GM21619 (cell line): ENCODE results near the gene APBB1IP.
"Not testable (repeated sequence)": the region's sequence is repeated elsewhere in the genome, so short reads cannot be mapped to it uniquely, and the experiment has no call there.

Source experiments
- ATAC-seq: cut with Tn5 transposase; IDR thresholded peaks from one replicate; pipeline ENCODE4 v1.9.1; 2021; ENCODE audit not compliant: unreplicated experiment

The APBB1IP gene

GRCh38 chr10:26440088-26440470 is 1.9 kb downstream of the APBB1IP start:
- no peak for ATAC-seq

GRCh38 chr10:26441491-26442214 is 3.5 kb downstream of the APBB1IP start:
- no peak for ATAC-seq

- ATAC-seq: no peak
Observed at GRCh38 chr10:26445411-26446031, 7.4 kb downstream of the APBB1IP start.

- no peak for ATAC-seq
Observed at GRCh38 chr10:26446258-26446657, 8.1 kb downstream of the APBB1IP start.

DNA sequence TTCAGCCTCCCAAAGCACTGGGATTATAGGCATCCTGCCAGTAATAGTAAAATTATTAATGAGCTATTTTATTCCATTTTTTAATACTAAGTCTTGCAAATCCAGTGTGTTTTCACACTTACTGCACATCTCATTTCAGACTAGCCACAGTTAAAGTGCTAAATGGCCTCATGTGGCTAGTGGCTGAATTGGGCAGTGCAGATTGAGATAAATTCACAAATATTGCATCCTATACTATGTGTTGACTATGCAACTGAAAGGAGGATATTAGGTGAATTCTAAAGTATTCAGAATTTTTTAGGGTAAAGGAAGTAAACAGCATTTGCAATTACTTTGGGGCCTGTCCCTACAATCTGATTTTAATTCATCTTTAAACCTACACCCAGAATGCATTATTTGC is 10.2 kb downstream of the APBB1IP start:
- peak; percentile 37 for ATAC-seq

DNA sequence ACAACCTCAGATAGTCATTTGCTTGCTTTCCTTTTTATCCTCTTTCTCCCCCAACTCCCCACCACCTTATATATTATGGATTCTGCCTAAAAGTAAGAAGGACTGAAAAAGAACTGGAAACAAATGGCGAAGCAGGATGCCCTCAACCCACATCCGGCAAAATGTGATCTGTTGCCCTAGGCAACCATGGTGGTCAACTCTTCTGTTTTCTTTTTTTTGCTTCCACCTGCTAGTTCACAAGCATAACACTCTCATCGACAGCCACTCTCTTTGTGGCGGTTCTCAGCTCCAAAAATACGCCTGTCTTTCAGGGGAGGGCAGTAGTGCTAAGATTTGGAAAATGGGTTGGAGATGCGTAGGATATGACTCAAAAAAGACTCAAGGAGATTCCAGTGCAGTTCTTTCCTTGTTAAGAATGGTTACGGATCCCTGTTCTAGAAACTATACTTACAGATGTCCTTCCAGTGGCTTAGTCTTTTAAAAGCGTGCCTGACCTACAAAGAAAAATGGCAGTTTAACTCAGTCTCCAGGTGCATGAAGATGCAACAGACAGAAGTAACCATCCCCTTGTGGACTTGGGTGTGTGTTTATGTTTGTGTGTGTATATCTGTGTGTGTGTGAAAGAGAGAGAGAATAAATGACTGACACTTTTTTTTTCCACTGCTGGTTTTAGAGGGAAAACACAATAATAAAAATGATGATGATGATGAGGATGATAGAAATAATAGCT is 10.7 kb downstream of the APBB1IP start:
- peak; percentile 89 for ATAC-seq

- no peak for ATAC-seq
Observed at GRCh38 chr10:26449726-26450125, 11.6 kb downstream of the APBB1IP start.

DNA sequence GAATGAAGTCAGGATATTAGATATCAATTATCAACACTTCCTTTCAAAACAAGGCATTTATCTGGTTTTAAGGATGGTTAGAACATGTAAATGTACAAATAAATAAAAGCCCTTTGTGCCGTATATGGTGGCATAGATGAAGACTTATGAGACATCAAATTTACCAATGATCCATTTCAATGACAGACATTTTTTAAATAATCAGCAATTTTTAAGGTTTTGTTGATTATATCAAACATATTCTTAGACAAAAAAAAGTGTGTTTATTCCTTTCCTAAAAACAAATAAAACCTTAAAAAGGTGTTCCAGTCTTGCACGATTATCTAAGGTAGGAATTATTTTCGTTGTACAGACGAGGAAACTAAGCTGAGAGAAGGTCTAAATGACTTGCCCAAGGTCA is 13.8 kb downstream of the APBB1IP start:
- ATAC-seq: no peak

DNA sequence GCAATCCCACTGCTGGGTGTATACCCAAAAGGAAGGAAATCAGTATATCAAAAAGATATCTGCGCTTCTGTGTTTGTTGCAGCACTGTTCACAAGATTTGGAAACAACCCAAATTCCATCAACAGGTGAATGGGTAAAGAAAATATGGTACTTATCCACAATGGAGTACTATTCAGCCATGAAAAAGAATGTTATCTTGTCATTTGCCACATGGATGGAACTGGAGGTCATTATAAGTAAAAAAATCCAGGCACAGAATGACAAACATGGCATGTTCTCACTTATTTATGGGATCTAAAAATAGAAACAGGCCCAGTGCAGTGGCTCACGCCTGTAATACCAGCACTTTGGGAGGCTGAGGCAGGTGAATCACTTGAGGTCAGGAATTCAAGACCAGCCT is 15.7 kb downstream of the APBB1IP start:
- ATAC-seq: no peak

GRCh38 chr10:26454891-26455290 is 16.8 kb downstream of the APBB1IP start:
- ATAC-seq: no peak

DNA sequence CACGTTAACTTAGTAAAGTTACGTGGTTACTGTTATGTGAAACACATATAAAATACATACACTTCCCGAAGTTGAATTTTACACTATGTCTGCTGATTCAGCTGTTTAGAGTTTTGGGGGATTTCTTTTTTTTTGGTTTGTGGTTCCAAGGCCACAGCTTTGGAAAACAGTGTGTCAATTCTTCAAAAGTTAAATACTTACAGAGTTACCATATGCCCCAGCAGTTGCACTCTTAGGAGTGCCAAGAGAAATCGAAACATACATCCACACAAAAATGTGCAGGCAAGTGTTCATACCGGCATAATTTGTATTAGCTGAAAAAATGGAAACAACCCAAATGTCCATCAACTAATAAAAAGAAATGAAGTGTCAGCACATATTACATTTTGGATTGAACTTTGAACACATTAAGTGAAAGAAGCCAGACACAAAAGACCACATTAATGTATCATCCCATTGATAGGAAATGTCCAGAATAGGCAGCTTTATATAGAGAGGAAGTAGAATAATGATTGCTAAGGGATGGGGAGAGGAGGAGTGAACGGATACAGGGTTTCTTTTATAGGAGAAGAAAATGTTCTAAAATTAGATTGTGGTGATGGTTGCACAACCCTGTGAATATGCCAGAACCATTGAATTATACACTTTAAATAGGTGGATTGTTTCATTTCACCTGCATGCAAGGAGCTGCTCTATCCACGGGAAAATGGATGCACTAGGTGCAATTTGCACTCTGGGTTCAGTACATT is 17.6 kb downstream of the APBB1IP start:
- ATAC-seq: no peak

DNA sequence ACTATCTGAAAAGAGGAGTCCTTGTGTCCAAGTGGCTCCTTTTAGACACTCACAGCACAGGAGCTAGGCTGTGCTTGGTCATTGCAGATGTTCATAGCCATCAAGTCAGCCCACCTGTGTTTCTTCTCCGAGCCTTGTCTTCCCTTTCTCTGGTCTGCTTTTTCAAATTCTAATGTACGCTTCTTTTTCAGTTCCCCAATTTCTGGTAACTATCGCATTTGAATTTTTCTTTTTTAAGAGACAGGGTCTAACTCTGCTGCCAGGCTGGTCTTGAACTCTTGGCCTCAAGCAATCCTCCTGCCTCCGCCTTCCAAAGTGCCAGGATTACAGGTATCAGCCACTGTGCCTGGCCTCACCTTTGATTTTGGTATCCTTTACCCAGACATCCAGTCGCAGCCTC is 18.9 kb downstream of the APBB1IP start:
- ATAC-seq: peak; percentile 90

DNA sequence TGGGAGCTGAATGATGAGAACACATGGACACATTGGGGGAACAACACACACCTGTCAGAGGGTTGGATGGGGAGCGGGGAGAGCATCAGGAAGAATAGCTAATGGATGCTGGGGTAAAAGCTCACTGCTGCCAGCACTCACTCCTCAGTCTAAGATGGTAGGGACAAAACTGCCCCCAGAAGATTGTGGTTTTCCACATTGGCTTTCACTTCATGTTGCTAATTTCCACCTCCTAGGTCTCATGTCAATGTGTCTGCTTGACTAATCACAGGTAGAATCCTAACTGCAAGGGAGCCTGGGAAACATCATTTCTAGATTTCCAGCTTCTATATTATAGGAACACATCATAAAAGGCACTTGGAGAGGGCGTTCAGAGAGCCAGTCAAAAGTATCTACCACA is 22.6 kb downstream of the APBB1IP start:
- ATAC-seq: no peak

- ATAC-seq: no peak
Observed at GRCh38 chr10:26463986-26464385, 25.8 kb downstream of the APBB1IP start.

- ATAC-seq: peak; percentile 32
Observed at GRCh38 chr10:26464632-26465280, 26.6 kb downstream of the APBB1IP start.

DNA sequence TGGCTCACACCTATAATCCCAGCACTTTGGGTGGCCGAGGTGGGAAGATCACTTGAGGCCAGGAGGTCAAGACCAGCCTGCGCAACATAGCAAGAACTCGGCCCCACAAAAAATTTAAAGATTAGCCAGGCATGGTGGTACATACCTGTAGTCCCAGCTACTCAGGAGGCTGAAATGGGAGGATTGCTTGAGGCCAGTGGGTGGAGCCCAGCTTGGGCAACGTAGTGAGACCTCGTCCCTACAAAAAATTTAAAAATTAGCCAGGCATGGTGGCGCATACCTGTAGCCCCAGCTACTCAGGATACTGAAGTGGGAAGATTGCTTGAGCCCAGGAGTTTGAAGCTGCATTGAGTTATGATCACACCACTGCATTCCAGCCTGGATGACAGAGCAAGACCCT is 28.4 kb downstream of the APBB1IP start:
- ATAC-seq: not testable (repeated sequence)

GRCh38 chr10:26467639-26468038 is 29.5 kb downstream of the APBB1IP start:
- no peak for ATAC-seq

DNA sequence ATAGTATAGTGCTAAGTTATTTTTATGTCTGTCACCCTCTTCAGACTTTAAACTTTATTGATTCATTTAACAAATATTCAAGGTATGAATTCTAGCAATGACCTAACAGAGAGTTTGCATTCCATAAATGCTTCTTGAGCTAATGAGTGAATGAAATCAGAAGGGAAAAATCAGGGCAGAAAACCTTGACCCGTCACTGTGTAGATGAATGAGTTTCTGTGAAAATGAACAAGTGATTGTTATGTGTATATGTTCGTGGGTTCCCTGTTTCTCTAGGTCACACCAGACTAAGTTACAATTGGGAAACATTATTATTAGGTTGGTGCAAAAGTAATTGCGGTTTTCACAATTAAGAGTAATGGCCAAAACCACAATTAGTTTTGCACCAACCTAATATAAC is 30.1 kb downstream of the APBB1IP start:
- ATAC-seq: no peak

DNA sequence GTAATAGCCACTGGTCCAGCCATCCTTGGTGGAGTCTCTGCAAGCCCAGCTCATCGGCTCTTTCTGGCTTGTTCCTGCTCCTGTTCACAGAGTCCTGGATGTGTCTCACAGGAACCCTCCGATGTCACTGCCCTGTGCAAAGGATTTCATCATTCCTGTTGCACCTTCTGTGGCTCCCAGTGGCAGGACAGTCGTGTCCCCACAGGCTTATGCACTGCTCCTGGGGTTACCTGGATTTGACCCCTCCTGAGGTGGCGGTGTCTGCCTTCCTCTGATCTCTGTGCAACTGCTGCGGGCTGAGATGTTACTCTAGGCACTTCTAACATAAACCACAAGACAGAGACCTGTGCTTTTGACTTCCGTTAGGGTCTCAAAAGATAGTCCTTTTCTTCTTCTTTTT is 30.6 kb downstream of the APBB1IP start:
- peak; percentile 65 for ATAC-seq

- no peak for ATAC-seq
Observed at GRCh38 chr10:26472492-26472778, 34.3 kb downstream of the APBB1IP start.

- no peak for ATAC-seq
Observed at GRCh38 chr10:26474026-26474425, 35.9 kb downstream of the APBB1IP start.
